Uterine smooth muscle cell (primary cell): ENCODE data around the gene PHF24. TPM values are rescaled to one million over a fixed set of nuclear protein-coding genes. Genes with fewer than 3 reads are reported as not detected.

Source experiments
- total RNA-seq: library from RNA; depleted of rRNA; stranded (reverse); fragments of >200 nt; gene quantifications from 2 replicates; pipeline ENCODE4 v1.2.3, GENCODE V29; 2014

The PHF24 gene
- total RNA-seq = under 0.01 and 0.11 TPM in 2 replicates

GRCh38 chr9:34957492-34958410 is at the start of gene PHF24:
Gene PHF24 (plus strand): TSS chr9:34958285. CDS start chr9:34971299, 13,014 bp downstream.

GRCh38 chr9:34989003-34989945 is 31.2 kb downstream of the PHF24 start, which contains the start of gene DNAJB5:
Gene DNAJB5 (plus strand): TSS chr9:34989745. CDS start chr9:34990631, 886 bp downstream.

Other genes starting within 250 kb of the PHF24 start
- not detected in 2 replicates for gene CCL21, start 248.1 kb upstream of the PHF24 start, total RNA-seq
- gene DNAJB5, start 31.5 kb downstream of the PHF24 start, total RNA-seq = 17.6 and 21.1 TPM in 2 replicates
- 481 and 631 TPM in 2 replicates for gene VCP, start 114.3 kb downstream of the PHF24 start, total RNA-seq
- 23.1 and 41.6 TPM in 2 replicates for gene FANCG, start 121.7 kb downstream of the PHF24 start, total RNA-seq
- gene PIGO, start 138.3 kb downstream of the PHF24 start, total RNA-seq = 15.3 and 15.5 TPM in 2 replicates
- gene STOML2, start 144.8 kb downstream of the PHF24 start, total RNA-seq = 227 and 303 TPM in 2 replicates
- 19.3 and 25.4 TPM in 2 replicates for gene ATOSB, start 157.6 kb downstream of the PHF24 start, total RNA-seq
- 20.7 and 28.2 TPM in 2 replicates for gene UNC13B, start 203.7 kb downstream of the PHF24 start, total RNA-seq